Peyer's patch (tissue), 4 donors: Measurements from ENCODE around the gene SYNGR1.

Source experiments
- CTCF ChIP-seq, 6 experiments: fragments of 450-650 bp in 4 of 6; fragments of 200-600 bp in 2 of 6; sonication (generic) in 1 of 6; IDR thresholded peaks; one replicate each; pipeline ENCODE4 v1.5.1; 2017 to 2019; ENCODE audit warnings: antibody characterized with exemption in 6 of 6, mild to moderate bottlenecking in 3 of 6, moderate library complexity in 1 of 6
- POLR2A ChIP-seq, 2 donors: fragments of 450-650 bp; IDR thresholded peaks; one replicate each; pipeline ENCODE4 v1.5.1; 2017; ENCODE audit warnings: antibody characterized with exemption in 2 of 2, mild to moderate bottlenecking in 2 of 2, moderate library complexity in 2 of 2

DNA sequence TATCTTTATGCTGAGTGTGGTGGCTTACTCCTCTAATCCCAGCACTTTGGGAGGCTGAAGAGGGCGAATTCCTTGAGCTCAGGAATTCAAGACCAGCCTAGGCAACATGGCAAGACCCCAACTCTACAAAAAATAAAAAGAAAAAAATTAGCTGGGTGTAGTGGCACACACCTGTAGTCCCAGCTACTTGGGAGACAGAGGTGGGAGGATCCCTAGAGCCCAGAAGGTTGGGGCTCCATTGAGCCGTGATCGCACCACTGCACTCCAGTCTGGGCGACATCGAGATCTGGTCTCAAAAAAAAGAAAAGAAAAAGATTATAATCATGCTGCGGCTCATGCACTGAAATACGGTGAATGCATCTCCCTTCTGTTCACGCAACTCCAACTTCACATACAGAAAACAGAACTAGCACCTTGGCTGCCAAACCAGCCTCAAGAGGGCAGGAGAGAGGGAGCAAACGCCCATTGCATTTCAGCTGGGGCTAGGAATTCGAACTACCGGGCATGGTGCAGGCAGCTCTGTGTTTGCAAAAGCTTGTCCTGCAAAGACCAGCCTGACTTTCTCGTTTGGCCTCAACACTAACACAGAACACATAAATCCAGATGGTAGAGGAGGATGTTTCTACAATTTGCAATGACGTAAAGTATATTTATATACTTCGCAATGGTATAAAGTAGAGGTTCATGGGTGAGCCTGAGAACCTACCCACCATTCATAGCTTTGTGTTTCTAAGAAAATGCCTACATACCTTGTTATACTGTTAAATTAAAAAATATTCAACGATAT lies 6.3 kb upstream of the SYNGR1 start:
- TF ChIP-seq CTCF (IDR thresholded peaks at IDR 0.05) (peak; percentile 48 to 70 (median 60)), POLR2A (IDR thresholded peaks at IDR 0.05) (no peak)
